HG02973 (cell line): ENCODE measurements around the gene GSG1L.

Source experiments
- ATAC-seq: cut with Tn5 transposase; IDR thresholded peaks from one replicate; pipeline ENCODE4 v1.9.1; 2021; ENCODE audit warnings: moderate library complexity; ENCODE audit not compliant: unreplicated experiment

GSG1L gene

DNA sequence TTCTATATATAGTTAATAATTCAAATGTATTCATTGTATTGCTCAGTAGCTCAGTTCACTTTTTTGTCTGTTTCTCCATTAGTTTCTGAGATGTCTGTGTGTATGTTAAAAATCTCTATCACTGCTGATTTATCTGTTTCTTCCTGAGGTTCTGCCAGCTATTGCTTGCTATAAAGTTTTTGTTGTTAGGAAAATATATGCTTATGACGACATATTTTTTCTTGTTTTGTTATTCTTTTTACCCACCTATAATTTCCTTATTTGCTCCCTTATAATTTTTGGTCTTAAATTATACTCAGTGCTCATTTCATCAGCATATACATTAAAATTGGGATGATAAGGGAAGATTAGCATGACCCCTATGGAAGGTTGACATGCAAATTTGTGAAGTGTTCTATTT, 200.6 kb downstream of the GSG1L start:
- no peak for ATAC-seq

DNA sequence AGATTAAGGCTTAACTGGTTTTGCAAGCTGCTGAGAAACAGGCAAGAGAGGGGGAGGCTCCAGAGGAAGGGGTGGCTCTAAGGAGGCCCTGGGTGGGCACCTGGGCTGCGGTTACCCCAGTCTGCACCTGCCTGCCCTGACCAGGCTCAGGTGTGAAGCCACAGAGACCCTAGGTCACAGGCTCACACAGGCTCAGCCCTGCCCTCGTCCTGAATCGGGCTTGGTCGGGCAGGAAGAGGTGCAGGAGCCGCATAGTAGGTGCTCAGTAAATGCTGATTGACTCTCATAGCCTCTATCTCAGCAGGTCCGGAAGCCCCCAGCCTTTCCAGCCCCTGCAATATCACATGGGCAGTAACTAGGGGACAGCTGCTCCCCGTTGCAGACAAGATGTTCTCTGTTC, 203.4 kb downstream of the GSG1L start:
- no peak for ATAC-seq

DNA sequence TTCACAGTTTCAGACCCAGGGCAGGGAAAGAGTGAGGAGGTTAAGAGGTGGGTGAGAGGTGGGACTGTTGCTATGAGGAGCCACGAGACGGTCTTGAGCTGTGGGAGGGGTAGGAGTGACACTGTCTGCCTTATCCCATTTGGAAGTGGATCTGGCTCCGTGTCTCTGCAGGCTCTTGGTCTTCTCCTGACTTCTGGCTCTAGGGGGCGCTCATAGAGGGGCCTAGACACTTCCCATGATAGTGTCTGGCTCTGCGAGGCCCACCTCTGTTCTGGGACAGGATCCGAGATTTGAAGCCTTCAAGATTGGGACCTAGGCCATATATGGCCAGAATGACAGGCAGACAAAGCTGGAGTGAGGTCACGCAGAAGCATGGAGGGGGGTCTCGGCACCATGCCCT, 204.5 kb downstream of the GSG1L start:
- ATAC-seq, result no peak

- ATAC-seq, result no peak
These were observed 209.9 kb downstream of the GSG1L start for GRCh38 chr16:27853651-27854050.

- no peak for ATAC-seq
These were observed 210.4 kb downstream of the GSG1L start for GRCh38 chr16:27853101-27853500.

- no peak for ATAC-seq
These were observed 210.8 kb downstream of the GSG1L start for GRCh38 chr16:27852681-27853080.

- ATAC-seq, result no peak
These were observed 211.4 kb downstream of the GSG1L start for GRCh38 chr16:27852116-27852515.

- ATAC-seq, result no peak
These were observed 211.9 kb downstream of the GSG1L start for GRCh38 chr16:27851586-27851985.

DNA sequence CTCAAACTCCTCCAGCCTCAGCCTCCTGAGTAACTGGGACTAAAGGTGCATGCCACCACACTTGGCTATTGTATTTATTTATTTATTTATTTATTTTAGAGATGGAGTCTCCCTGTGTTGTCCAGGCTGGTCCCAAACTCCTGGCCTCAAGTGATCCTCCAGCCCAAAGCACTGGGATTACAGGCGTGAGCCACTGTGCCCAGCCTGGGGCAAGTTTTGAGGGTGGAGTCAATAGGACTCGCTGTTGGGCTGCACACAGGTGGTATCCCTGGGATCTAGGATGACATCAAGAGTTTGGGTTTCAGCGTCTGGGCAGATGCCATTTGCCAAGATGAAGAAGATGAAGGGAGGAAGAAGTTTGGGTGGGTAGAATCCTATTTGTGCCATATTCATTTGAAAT, 213.9 kb downstream of the GSG1L start:
- ATAC-seq, result no peak

- no peak for ATAC-seq
These were observed 216.4 kb downstream of the GSG1L start for GRCh38 chr16:27847030-27847550.

- no peak for ATAC-seq
These were observed 218.7 kb downstream of the GSG1L start for GRCh38 chr16:27844826-27845225.

DNA sequence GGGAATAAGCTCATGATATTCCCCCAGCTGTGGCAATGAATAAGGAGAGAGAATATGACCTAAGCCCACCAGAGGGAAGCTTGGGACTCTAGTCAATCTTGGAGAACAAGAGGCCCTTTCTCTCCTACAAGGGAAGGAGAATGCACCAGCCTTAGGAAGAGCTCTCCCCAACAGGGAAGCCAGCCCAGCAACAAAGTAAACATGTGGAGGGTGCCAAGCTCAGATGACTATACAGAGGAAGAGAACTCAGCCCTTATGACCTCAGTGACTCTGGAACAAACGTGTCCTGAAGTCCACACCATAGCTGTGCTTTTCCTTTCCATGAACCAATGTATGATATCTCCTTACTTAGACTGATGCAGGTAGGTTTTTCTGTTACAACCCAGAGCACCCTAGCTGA, 219.7 kb downstream of the GSG1L start:
- no peak for ATAC-seq

- ATAC-seq, result no peak
These were observed 221.6 kb downstream of the GSG1L start for GRCh38 chr16:27841911-27842310.

DNA sequence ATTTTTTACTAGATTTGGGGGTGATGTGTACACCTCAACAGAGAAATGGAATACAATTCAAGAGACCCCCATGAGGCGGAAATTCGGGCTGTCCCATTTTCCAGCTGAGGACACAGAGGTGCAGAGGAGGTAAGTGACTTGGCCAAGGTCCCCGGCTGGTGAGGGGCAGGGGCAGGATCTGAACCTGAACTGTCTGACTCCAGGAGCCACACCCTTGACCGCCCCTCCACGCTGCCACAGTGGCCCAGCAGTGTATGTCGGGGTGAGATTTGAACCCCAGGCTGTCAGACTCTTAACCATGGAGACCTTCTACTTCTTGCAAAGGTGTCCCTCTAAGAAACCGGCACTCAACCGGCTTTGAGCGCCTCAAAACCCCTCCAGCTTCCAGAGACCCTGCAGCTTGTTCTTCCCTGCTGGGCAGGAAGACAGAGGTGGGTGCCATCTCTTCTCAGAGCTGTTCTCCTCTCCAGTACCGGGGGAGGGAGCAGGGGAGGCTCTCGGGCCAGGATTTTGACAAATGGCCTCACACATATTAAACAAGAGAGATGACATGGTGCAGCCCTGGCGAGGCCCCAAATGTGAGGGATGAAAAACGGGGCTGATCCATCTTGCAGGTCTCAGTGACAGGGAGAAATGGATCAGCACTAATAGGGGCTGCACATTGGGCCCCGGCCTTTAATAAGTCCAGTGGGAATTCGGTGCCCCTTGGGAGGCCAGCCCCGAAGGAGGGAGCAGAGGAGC, 222.3 kb downstream of the GSG1L start:
- ATAC-seq, result no peak

- no peak for ATAC-seq
These were observed 223.0 kb downstream of the GSG1L start for GRCh38 chr16:27840311-27841060.

- no peak for ATAC-seq
These were observed 224.1 kb downstream of the GSG1L start for GRCh38 chr16:27839419-27839818.

DNA sequence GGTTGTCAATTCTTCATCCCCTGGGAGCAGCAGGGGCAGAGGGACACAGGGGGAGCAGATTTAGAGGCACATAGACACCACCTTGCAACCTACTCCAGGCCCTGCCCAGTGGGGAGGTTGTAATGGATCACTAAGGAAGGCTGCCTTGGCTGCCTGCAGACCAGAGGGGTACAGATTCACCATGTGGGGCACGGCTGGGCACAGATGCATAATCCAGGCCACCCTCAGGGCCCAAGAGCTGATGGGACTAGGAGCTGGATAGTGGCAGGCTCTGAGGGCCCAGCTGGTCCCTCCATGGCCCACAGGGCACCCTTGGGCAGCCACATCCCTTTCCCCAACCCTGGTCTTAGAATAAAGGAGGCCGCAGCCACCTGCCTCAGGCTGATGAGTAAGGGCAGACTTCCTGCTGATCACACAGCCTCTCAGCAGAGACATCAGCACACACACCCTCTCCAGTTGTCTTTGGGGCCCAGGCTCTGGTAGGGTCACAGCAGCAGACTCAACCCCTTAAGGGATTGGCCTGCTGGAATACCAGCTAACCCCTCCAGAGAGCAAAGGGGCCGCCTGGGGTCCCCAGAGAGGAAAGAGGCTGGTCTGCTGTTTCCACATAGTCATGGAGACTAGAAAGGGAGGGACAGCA, 224.9 kb downstream of the GSG1L start:
- no peak for ATAC-seq

GRCh38 chr16:27829975-27830374, 233.5 kb downstream of the GSG1L start:
- no peak for ATAC-seq

DNA sequence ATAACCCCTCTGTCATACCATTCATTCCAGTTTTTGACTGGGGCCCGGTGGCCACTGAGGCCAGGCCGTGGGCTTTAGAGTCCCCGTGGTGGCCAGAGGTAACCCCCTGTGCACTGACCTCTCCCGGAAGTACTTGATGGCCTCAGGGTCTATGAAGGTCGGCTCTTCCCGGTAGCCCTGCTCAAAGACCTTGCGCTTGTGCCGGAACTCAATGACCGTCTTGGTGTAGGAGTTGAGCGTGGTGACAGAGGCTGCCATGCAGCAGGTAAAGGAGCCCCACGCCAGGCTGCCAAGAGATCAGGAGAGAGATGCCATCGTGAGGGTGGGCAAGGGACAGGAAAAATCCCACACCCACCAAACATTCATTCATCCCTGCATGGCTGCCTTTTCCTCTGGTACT, 234.8 kb downstream of the GSG1L start:
- ATAC-seq, result no peak

GRCh38 chr16:27827765-27828164, 235.7 kb downstream of the GSG1L start:
- ATAC-seq, result no peak

GRCh38 chr16:27826893-27827289, 236.6 kb downstream of the GSG1L start:
- no peak for ATAC-seq
